Measurements from ENCODE around the gene SPATS2L. TPM values are rescaled to one million over a fixed set of nuclear protein-coding genes. Genes with fewer than 3 reads are reported as not detected.

Gene SPATS2L
- polyA plus RNA-seq, 1 of the 3 experiments (the other 2 are of a cell fraction), result 86.8 TPM

- Histone ChIP-seq H3K36me3 (replicated peaks in 1 of 2; ENCODE audit: control insufficient read depth in 1 of 2, insufficient read depth in 2 of 2, low read length in 1 of 2) (peaks cover 8 to 33% of the 10 kb centered on the region in 2 experiments), H3K9me2 (no peaks in the 10 kb centered on the region), H3K9me3 (no peaks in the 10 kb centered on the region), H3K4me2 (no peak overlapping the region), H3K79me2 (ENCODE audit: insufficient read depth) (peaks cover 55% of the 10 kb centered on the region; the same call in 1 of the 2 replicates), H3F3A (replicated peaks; ENCODE audit: insufficient read depth) (peaks cover 30% of the 10 kb centered on the region), H3K9ac (no peak overlapping the region), H3K4me1 (ENCODE audit: control insufficient read depth in 1 of 2, insufficient read depth in 2 of 2, low read depth in 1 of 2, low read length in 1 of 2) (peaks cover 0 to 27% of the 10 kb centered on the region in 2 experiments), H4K20me1 (ENCODE audit: insufficient read depth) (no peaks in the 10 kb centered on the region), H3K27me3 (ENCODE audit: insufficient read depth) (no peaks in the 10 kb centered on the region), H3K27ac (ENCODE audit: low read depth in 2 of 2, low read length in 1 of 2) (no peak overlapping the region), H3K4me3 (ENCODE audit: low read depth in 2 of 2, low read length in 1 of 2) (no peak overlapping the region), H2AFZ (ENCODE audit: low read depth) (no peak overlapping the region)
- ChIA-PET POLR2A (no interaction called here), CTCF (no interaction called here)
- no peak for DNase-seq
- TF ChIP-seq MAX (IDR thresholded peaks at IDR 0.05; ENCODE audit: low read depth) (no peak), USF1 (IDR thresholded peaks at IDR 0.05; ENCODE audit: borderline replicate concordance, low read depth) (no peak), FOXM1 (IDR thresholded peaks at IDR 0.05; ENCODE audit: low read depth) (no peak)
Measured at GRCh38 chr2:200411831-200412230, 105.3 kb downstream of the SPATS2L start.

- no peak for TF ChIP-seq REST (IDR thresholded peaks at IDR 0.05; ENCODE audit: low read depth, low read length)
- TF ChIP-seq ELF1 (IDR thresholded peaks at IDR 0.05), result no peak
- no peak for TF ChIP-seq RCOR1 (IDR thresholded peaks at IDR 0.05; ENCODE audit: low read length)
- TF ChIP-seq MAX (IDR thresholded peaks at IDR 0.05; ENCODE audit: low read depth), result no peak
- TF ChIP-seq GATA2 (CRISPR knock-in tag; IDR thresholded peaks at IDR 0.05), result no peak
- H2AFZ ChIP-seq (ENCODE audit: low read depth), result no peak overlapping the region
- no peak for DNase-seq
- CTCF ChIA-PET, result no interaction called here
- H3K27ac ChIP-seq (ENCODE audit: low read depth in 2 of 2, low read length in 1 of 2), result no peak overlapping the region
- no peak overlapping the region for H3K4me3 ChIP-seq (ENCODE audit: low read depth in 2 of 2, low read length in 1 of 2)
- 97% methylated on average over 5 of the region's 5 CpGs for WGBS (ENCODE audit: low lambda C conversion rate)
- H3K9ac ChIP-seq, result no peak overlapping the region
- peaks cover 12% of the 10 kb centered on the region for H3F3A ChIP-seq (replicated peaks; ENCODE audit: insufficient read depth)
- H3K4me1 ChIP-seq (ENCODE audit: control insufficient read depth in 1 of 2, insufficient read depth in 2 of 2, low read depth in 1 of 2, low read length in 1 of 2), result peaks cover 0 to 4% of the 10 kb centered on the region in 2 experiments; a peak in 2 of 4 replicates
- POLR2A ChIA-PET, result no interaction called here
- H3K4me2 ChIP-seq, result no peak overlapping the region
- H3K36me3 ChIP-seq (replicated peaks in 1 of 2; ENCODE audit: control insufficient read depth in 1 of 2, insufficient read depth in 2 of 2, low read length in 1 of 2), result peaks cover 15 to 49% of the 10 kb centered on the region in 2 experiments
- H3K27me3 ChIP-seq (ENCODE audit: insufficient read depth), result no peaks in the 10 kb centered on the region
- H4K20me1 ChIP-seq (ENCODE audit: insufficient read depth), result no peaks in the 10 kb centered on the region
- H3K9me2 ChIP-seq, result no peaks in the 10 kb centered on the region
- H3K79me2 ChIP-seq (ENCODE audit: insufficient read depth), result peaks cover 36% of the 10 kb centered on the region; the same call in 1 of the 2 replicates
- no peaks in the 10 kb centered on the region for H3K9me3 ChIP-seq
Measured at GRCh38 chr2:200414367-200414766, 107.9 kb downstream of the SPATS2L start.
